ENCODE measurements around the gene OXTR.
"Not testable (repeated sequence)": the region's sequence is repeated elsewhere in the genome, so short reads cannot be mapped to it uniquely, and the experiment has no call there.

OXTR gene

GRCh38 chr3:8739757-8740504, 29.5 kb downstream of the OXTR start:
- DNase-seq = no peak

- no peak for DNase-seq
These were observed 30.8 kb downstream of the OXTR start for GRCh38 chr3:8738639-8739038.

- no peak for DNase-seq
These were observed 31.6 kb downstream of the OXTR start for GRCh38 chr3:8737823-8738222.

- no peak for DNase-seq
These were observed 32.1 kb downstream of the OXTR start for GRCh38 chr3:8737301-8737700.

- DNase-seq = no peak
These were observed 33.0 kb downstream of the OXTR start for GRCh38 chr3:8736436-8736835.

- DNase-seq = no peak
These were observed 34.5 kb downstream of the OXTR start for GRCh38 chr3:8734908-8735307.

- DNase-seq = no peak
These were observed 35.1 kb downstream of the OXTR start for GRCh38 chr3:8734137-8734878.

- DNase-seq = no peak
These were observed 35.9 kb downstream of the OXTR start, which contains the start of gene CAV3 for GRCh38 chr3:8733332-8734094. Gene CAV3 (plus strand): TSS chr3:8733802. CDS start chr3:8733877, 75 bp downstream.

- no peak for DNase-seq
These were observed 37.0 kb downstream of the OXTR start for GRCh38 chr3:8732413-8732812.

- no peak for DNase-seq
These were observed 38.8 kb downstream of the OXTR start for GRCh38 chr3:8730656-8731055.

- no peak for DNase-seq
These were observed 39.9 kb downstream of the OXTR start for GRCh38 chr3:8729479-8729878.

GRCh38 chr3:8727605-8728512, 41.6 kb downstream of the OXTR start:
- no peak for DNase-seq

- no peak for DNase-seq
These were observed 45.2 kb downstream of the OXTR start for GRCh38 chr3:8724108-8724752.

- DNase-seq = no peak
These were observed 45.8 kb downstream of the OXTR start for GRCh38 chr3:8723612-8724011.

- DNase-seq = no peak
These were observed 46.6 kb downstream of the OXTR start for GRCh38 chr3:8722808-8723207.

- not testable (repeated sequence) for DNase-seq
These were observed 53.7 kb downstream of the OXTR start for GRCh38 chr3:8715757-8716156.

- DNase-seq = no peak
These were observed 55.3 kb downstream of the OXTR start for GRCh38 chr3:8713901-8714759.

GRCh38 chr3:8712908-8713255, 56.5 kb downstream of the OXTR start:
- DNase-seq = no peak

GRCh38 chr3:8712045-8712907, 57.1 kb downstream of the OXTR start:
- no peak for DNase-seq

Data from NCI-H1930 (cell line).